NCI-H2081 treated with DMSO at 0.1 percent for 48 hours (cell line): ENCODE data around the gene PRMT9.

Experiments used
- DNase-seq: peaks from one replicate; lab custom pipeline; 2025; lab: John Stamatoyannopoulos, UW

PRMT9 gene

DNA sequence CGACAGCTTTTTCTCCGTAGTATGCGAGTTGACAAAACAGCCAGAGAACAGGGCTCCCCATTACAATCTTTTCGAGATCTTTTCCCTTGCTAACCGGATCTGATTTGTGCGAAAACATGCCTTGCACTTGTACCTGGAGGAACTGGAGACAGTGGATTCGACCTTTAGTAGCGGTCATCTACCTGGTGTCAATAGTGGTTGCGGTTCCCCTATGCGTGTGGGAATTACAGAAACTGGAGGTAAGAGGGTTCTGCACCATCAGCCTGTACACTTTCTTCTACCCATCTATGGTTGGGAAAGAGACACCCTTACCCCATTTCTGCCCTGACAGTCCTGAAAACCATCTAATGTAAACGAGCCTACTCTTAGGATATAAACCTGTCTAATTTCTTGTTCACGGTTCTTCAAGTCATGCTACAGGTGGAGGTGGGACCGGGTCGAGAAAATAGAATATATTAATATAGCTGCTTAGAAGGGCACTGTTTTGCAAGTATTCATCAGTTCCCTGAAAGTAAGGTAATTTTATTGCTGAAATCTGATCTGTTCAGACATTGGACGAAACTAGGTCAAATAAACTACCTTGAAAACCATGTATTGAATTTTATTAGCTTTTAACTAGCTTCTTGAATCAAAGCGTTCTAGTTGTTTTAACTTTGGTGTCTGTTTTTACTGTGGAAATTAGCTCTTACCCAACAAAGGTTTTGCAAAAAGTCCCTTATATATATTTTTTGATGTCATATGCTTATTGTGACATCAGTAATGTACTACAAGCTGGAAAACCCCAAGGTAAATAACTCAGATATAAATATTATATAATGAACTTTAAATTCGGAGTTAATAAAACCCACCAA, 65.9 kb downstream of the PRMT9 start:
- DNase-seq = no peak

DNA sequence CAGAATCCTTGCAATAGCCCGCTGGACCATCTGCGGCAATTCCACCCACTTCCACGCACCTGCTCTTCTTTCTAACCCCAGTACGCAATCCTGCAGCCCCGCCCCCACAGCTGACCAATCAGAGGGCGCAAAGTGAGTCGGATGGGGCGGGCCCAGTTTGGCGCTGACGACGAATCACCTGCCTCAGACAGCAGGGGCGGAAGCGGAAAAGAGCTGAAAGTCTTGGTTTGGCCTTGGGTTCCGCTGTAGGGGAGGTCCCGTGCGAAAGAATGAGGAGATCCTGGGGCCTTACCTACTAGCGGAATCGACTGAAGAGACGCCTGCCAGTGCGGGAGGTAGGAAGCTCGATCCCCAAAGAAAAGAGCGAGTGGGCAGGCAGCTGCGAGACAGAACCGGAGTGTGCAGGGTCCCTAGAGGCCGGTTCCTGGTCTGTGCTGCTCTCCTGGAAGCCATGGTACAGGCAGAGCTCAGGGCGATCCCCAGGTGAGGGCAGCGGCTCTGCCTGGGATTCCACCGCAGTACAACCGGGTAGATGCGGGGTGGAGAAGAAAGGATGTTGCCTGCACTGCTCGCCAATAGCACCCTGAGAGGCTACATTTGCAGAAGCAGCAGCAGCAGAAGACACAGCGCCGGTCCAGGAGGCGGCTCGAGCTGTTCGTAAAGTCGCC, 66.7 kb downstream of the PRMT9 start, which contains the start of gene TMEM184C:
TMEM184C (plus strand) TSS at position 225 of the 668 bp plus-strand sequence. CDS start 560 bp downstream, outside the sequence.
- peak; percentile 56 for DNase-seq

DNA sequence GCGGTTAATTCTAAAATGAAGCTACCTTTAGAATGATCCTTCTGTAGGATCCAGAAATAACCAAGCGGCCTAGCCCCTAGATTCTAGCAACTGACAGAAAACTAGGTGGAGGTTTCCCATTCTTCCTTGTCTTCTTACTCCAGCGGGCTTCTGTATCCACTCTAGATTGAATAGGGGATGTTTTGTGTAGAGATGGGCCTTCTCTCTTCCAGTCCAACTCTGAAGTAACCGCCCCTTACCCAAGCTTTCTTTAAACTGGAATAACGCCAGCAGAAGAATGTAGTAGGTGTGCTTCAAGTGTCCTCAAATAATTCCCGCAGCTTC, 67.2 kb downstream of the PRMT9 start:
- DNase-seq = no peak

DNA sequence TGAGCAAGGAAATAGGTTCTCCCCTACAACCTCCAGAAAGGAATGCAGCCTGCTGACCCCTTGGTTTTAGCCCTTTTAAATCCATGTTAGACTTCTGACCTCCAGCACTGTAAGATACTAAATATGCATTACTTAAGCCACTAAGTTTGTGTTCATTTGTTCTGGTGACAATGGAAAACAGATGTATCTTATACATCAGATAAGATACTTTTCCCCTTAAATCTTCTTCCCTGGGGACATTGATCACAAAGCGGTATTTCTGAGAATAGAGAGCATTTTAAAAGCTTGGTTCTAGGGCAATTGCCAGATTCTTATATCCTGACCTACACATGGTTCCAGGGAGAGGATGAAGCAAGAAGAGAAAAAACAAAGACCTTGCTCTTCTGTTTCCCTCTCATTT, 73.3 kb downstream of the PRMT9 start:
- no peak for DNase-seq

DNA sequence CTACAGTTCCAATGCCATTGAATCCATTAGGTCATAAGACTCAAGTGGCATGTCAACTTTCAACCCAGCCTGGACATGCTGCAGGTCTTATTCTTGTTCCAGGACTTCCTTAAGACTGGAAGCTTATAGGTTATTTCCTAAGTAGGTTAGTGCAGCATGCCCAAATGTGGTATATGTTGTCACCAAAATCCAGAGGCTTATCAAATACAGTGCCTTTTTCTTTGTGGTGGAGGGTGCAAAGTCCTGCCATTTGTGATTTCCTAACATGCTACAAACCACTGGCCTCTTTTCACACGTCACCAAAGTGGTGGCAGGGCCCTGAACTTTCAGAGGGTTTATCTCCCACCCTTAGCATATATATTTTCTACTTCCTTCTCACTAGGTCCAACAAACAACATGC, 76.5 kb downstream of the PRMT9 start:
- no peak for DNase-seq

DNA sequence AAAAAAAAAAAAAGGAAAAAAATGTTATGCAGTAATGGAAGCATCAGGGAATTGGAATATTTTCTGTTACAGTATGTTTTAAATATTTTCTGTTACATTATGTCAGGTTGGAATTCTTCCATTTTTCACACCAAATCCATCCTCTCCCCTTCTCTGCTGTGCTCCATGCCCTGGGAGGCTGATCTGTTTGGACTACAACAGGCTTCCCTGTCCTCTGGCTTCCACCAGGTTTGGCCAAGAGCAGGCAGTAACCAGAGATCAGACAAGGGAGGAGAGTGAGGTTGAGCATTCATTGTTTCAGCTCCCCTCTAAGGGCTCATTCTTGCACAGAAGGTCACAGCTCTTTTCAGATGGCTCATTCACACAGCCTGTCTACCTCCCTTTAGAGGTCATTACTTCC, 78.5 kb downstream of the PRMT9 start:
- no peak for DNase-seq

DNA sequence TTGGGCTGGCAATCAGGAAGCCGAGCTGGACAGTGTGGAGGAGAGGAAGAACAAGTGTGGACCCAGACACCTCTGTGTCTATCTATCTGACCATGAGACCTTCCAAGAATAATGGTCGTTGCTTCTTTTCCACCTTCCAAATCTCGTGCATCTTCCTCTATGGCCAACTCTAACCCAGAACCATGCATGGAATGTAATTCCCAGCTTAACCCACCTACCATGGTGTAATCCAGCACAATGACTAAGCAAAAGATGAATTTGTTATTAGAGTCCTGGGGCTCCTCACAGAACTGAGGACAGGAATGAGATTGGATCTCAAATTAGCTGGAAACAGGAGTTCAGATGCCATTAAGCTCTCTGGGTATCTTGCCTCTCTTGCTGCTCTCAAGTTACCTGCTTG, 84.2 kb downstream of the PRMT9 start:
- DNase-seq = no peak

DNA sequence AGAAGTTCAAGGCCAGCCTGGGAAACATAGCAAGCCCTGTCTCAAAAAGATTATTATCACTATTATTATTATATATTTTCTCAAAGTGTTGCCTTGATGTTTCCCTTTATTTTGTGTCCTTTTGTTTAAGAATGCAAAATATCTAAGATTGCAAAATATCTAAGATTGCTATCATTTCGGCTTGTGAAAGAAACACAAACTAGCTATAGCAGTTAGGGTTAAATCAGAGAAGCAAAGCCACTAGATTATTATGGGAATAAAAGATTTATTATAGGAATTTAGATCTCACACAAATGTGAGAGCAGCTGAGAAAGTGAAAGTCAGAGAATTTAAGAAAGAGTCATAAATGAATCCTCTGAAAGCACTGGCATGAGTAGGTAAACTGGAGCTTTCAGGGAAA, 84.8 kb downstream of the PRMT9 start:
- DNase-seq = no peak

DNA sequence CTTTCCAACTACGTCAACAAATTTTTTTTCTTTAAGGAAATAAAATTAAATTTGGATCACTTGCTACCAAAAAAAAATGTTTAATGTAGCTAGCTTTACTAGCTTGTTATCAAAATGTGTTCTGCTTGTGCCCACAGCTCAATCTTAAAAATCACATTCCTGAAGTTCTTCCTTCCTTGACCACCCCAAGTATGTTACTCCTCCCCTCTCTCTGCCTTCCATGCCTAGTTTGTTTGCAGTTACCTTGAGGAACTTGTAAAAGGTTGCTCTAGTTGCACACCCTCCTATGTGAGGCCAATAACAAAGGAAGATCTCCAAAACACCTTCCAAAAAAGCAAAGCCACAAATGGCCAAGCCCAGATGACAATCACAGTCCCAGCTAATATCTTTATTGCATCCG, 86.4 kb downstream of the PRMT9 start:
- no peak for DNase-seq

DNA sequence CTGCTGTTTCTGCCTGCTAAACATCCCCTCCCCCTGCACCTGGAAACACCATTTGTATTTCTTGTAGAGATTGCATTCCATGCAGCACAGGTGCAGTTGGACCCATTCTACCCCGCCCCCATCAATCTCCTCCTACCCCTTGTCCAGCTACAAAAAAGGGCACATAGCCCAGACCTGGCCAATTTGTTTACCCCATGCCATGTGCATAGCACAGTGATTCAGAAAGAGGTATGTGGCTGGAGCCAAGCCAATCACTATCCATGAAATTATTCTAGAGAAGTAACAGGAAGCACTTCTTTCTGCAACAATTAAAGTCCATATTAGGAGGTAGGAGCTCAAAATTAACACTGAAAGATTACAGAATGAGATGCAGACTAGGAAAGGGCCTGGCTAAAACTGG, 87.0 kb downstream of the PRMT9 start:
- DNase-seq = no peak

DNA sequence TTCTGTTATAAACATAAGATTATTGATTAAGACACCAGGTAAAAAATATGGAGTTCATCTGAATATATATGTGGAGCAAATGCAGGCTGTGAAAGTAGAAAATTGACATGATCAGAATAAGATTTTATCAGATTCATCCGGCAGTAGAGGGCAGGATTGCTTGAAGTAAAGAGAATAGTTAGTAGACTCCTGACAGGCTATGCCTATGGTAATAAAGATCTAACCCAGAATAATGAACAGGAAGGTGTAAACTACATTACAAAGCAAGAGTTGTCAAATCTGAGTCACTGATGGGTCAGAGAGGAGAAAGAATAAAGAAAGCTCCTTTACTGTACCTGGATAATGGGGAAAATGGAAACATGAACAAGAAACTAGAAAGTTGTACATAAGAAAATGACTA, 87.6 kb downstream of the PRMT9 start:
- DNase-seq = no peak

DNA sequence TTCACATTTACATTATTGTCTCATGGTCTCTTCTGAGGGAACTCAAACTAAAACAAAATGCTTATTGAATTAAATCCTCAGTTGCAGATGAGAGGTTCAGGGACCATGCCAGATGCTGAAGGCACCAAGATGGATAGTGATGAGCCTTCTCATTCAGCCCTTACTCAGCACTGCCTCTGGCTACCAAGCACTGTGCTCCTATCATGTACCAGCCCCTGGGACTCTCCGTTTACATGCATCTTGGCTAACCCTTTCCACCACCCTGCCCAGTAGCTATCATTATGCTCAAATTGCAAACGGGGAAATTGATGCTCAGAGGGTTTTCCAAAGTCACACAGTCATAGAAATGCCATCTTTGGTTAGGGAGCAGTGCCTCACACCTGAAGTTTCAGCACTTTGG, 89.4 kb downstream of the PRMT9 start:
- no peak for DNase-seq

DNA sequence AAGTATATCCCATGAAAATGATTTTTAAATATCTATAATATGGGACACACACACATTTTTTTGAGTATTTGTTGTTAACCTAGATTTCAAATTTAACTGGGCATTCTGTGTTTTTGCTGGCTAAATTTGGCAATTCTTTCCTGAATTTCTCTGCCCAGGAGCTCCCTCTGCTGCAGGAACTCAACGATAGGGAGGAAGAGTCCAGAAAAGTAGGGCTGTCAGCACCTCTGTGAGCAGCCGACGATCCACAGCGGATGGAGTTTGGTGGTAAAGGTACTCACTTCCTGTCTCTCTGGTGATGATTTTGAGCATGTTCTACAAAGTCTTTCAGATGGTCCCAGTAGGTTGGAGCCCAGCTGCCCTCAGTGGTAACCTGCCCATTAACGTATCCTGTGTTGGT, 89.9 kb downstream of the PRMT9 start:
- DNase-seq = no peak

DNA sequence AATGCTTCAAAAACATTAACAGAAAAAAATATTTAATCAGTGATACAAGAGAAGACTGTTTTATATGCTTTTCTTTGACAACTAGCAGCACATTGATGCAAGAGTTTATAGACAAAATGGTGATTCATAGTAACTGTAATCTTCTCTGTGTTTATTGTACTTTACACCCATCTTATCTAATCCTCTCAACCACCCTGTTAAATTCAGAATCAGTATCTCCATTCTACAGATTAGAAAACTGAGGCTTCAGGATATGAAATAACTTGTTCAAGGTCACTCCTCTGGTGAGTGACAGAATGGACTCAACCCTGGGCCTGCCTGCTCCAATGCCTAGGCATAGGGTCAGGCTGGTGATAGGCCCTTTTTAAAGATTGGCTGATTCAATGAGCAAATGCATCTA, 92.9 kb downstream of the PRMT9 start:
- no peak for DNase-seq

DNA sequence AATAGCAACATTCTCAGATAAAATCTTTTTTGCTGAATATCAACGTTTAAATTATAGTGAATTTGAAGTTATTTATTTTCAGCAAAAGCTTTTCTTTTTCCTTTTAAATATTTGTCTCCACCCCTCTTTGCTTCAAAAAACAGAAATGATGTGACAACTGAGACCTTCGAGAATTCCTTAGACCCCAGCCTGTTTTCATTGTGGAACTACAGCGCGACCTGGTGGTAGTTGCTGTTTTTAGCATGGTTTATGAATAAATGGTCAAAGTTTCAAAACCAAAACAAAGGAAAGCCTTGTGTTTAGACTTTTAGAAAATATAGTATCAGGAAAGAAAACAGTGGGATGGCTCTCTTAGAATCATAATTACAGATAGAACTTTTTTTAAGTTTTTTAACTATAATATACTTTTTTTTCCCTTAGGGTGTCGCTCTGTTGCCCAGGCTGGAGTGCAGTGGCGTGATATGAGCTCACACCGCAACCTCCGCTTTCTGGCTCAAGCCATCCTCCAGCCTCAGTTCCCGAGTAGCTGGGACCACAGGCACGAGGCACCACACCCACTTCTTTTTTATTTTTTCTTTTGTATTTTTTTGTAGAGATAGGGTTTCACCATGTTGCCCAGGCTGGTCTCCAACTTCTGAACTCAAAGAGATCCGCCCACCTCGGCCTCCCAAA, 93.6 kb downstream of the PRMT9 start:
- no peak for DNase-seq

DNA sequence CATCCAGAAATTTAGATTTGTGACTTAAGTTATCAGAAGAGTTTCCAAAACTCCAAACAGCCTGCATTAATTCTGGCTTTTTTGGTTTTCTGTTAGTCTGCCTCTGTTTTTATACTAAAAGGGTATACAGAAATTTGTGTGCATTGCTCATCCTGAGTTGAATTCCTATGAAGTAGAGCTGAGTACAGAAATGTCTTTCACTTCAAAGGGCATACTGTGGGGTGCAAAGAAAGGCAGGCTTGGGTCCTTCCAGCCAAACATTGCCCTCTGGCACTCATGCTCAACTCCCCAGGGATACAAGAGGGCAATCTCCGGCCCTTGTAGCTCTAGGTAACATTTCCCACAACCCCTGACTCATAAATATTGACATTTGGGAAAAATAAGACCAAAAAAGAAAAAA, 94.4 kb downstream of the PRMT9 start:
- no peak for DNase-seq
